SJSA1 (cell line): ENCODE results near the gene ESAM. TPM values are rescaled to one million over a fixed set of nuclear protein-coding genes. Genes with fewer than 3 reads are reported as not detected.

ENCODE experiments used
- DNase-seq, 2 experiments: peaks; one replicate each; pipeline ENCODE4 v3.0.0-alpha.2; 2015 to 2020; ENCODE audit warnings: low spot score in 2 of 2, low read depth in 1 of 2
- H3K27ac ChIP-seq: fragments of 250-450 bp; sonication (Bioruptor Pico); 2 replicates; pipeline ENCODE4 v1.5.1; 2020; ENCODE audit warnings: mild to moderate bottlenecking, moderate library complexity
- H3K27me3 ChIP-seq: fragments of 250-450 bp; sonication (Bioruptor Pico); replicated peaks from 2 replicates; pipeline ENCODE4 v1.5.1; 2020; ENCODE audit warnings: mild to moderate bottlenecking, moderate library complexity
- H3K36me3 ChIP-seq: fragments of 250-450 bp; sonication (Bioruptor Pico); 2 replicates; pipeline ENCODE4 v1.5.1; 2020; ENCODE audit warnings: mild to moderate bottlenecking
- H3K4me1 ChIP-seq: fragments of 250-450 bp; sonication (Bioruptor Pico); replicated peaks from 2 replicates; pipeline ENCODE4 v1.6.1; 2021; ENCODE audit warnings: mild to moderate bottlenecking
- H3K4me3 ChIP-seq: fragments of 250-450 bp; sonication (Bioruptor Pico); 2 replicates; pipeline ENCODE4 v1.5.1; 2020; ENCODE audit warnings: mild to moderate bottlenecking
- H3K9me3 ChIP-seq: fragments of 250-450 bp; sonication (Bioruptor Pico); replicated peaks from 2 replicates; pipeline ENCODE4 v1.5.1; 2020; ENCODE audit warnings: mild to moderate bottlenecking
- total RNA-seq: library from RNA; depleted of rRNA; stranded (reverse); fragments of >200 nt; shearing (Covaris generic); gene quantifications from 2 replicates; pipeline ENCODE4 v1.2.3, GENCODE V29; 2014

ESAM gene
- total RNA-seq, 1 experiment from 2014 or later, result 0.18 TPM

DNA sequence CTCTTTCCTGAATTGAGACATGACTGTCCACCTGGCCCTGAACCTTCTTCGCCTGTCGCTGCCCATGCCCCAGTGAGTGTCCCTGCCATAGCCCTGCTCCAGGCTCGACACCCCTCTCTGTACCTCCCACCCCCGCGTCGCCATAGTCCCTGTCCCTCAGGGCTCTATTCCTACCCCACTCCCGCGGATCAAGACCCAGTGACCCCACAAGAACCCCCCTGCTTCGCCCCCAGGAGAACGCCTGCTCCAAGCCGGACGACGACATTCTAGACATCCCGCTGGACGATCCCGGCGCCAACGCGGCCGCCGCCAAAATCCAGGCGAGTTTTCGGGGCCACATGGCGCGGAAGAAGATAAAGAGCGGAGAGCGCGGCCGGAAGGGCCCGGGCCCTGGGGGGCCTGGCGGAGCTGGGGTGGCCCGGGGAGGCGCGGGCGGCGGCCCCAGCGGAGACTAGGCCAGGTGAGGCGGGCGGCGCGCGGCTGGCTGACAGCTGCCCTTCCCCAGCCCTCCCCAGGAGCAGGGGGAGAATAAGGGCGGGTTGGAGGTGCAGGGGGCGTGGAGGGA, 16.7 kb downstream of the ESAM start:
- DNase-seq, result no peak
- H3K36me3 ChIP-seq, result no peaks in the 10 kb centered on the region
- H3K27me3 ChIP-seq, result no peaks in the 10 kb centered on the region
- peaks cover 23% of the 10 kb centered on the region for H3K4me1 ChIP-seq
- no peaks in the 10 kb centered on the region for H3K9me3 ChIP-seq
- H3K27ac ChIP-seq, result no peak overlapping the region
- H3K4me3 ChIP-seq, result no peak overlapping the region

DNA sequence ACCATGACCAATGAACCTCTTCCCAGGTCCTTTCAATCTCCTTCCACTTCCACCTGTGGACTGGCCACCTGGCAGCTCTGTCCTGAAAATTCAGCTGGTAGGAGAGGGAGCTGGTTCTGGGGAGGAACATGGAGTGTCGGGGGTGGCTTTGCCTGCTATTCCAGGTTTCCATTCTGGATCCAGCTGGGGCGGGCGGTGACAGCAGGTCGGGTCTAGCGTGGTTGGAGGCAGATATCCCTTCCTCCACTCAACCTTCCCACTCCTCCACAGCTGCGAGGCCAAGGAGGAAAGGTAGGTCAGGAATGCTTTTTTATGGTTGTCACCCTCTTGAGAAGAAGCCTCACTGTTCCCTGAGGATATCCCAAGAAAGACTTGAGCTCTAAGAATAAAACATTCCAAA, 19.0 kb downstream of the ESAM start:
- no peaks in the 10 kb centered on the region for H3K9me3 ChIP-seq
- H3K27ac ChIP-seq, result no peak overlapping the region
- H3K4me1 ChIP-seq, result peaks cover 15% of the 10 kb centered on the region
- H3K36me3 ChIP-seq, result no peaks in the 10 kb centered on the region
- no peaks in the 10 kb centered on the region for H3K27me3 ChIP-seq
- no peak for DNase-seq
- H3K4me3 ChIP-seq, result no peak overlapping the region

DNA sequence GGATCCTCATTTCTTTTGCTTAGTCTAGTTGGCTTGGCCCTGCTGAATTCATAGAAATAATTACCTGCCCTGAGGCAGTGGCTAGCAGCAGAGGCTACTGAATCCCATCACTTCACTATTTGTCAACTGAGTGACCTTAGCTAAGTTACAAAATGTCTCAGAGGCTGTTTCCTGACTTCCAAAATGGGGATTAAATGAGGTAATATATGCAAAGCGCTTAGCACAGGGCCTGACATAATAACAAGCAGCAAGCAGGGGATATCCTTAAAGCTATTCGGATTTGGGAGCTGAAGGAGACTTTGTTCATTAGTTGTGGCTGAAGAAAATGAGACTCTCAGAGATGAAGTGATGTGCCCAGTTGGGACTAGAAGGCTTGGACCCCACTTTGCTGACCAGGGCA, 19.5 kb downstream of the ESAM start:
- H3K27me3 ChIP-seq, result no peaks in the 10 kb centered on the region
- no peak for DNase-seq
- no peaks in the 10 kb centered on the region for H3K36me3 ChIP-seq
- H3K4me3 ChIP-seq, result no peak overlapping the region
- peaks cover 13% of the 10 kb centered on the region for H3K4me1 ChIP-seq
- no peaks in the 10 kb centered on the region for H3K9me3 ChIP-seq
- H3K27ac ChIP-seq, result no peak overlapping the region

DNA sequence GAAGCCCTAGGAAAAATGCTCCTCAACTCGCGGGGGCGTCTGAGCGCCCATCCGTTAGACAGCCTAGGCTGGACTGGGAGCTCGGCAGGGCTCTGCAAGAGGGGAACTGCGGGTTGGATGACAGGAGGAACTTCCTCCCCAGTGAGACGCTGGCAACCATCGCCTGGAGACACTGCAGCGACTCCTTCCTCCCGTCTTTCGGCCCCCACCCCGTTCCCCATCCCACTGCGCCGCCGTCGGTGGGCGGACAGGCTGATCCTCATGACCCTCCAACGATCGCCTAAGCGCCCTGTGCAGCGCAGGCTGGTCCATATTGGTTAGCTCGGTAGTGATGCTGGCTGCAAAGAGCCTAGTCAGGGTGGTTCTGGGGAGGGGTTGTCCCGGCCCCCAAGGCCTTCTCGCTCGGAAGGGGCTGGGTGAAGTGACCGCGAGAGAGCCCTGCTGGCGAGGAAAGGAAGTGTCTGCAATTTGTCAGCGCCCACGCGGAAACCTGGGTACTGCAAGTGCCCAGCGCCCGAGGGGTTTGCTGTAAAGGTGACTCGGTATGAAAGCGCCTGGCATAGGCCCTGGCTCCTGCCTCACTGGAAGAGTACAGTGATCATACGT, 21.7 kb downstream of the ESAM start:
- Histone ChIP-seq H3K4me1 (peaks cover 3% of the 10 kb centered on the region), H3K36me3 (no peaks in the 10 kb centered on the region), H3K9me3 (no peaks in the 10 kb centered on the region), H3K27ac (no peak overlapping the region), H3K4me3 (peak overlapping the region; percentile 48), H3K27me3 (no peaks in the 10 kb centered on the region)
- DNase-seq, result peak in 1 of 2 experiments; percentile 34

DNA sequence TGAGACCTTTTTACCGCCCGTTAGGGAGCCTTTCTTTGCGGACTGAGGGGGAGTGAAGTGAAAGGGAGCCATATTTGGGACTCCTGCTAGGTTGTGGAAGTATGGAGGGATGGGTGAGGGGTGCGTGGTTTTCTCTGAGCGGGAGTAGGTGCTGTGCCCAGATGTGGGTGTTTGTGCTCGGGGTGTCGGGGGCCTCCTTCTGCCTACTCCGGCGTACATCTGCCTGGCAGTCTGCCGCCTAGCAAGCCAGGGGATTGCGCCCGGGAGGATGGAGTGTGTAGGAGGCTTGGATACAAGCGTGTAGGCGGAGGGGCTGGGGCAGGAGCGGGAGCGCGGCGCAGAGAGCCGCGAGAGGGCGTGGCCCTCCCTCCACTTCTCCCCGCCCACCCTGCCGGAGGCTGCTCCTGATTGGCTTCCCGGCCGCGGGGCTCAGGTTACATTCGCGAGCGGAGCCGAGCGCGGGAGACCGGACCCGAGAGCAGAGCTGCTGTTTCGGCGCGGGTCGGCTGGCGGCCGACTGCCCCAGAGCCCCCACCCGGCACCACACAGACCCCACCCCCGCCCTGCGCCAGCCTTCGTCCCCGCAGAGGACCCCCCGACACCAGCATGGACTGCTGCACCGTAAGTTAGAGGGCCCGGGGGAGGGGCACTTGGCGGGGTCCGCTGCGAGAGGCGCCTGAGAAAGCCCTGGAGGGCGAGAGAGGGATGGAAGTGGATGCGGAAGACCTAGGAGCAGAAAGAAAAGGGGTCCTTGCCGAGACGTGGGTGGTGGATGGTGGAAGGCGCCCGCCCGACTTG, 22.4 kb downstream of the ESAM start, which contains the start of gene NRGN:
Gene NRGN, plus strand, starts transcription at position 464 of the 798 bp plus-strand sequence. Its CDS starts 143 bp downstream, at position 607.
- peaks cover 3% of the 10 kb centered on the region for H3K4me1 ChIP-seq
- peak; percentile 57 to 81 for DNase-seq
- no peaks in the 10 kb centered on the region for H3K27me3 ChIP-seq
- no peak within 1 kb of the TSS for H3K27ac ChIP-seq
- peak within 1 kb of the TSS; percentile 48 for H3K4me3 ChIP-seq
- H3K36me3 ChIP-seq, result no peaks in the 10 kb centered on the region
- H3K9me3 ChIP-seq, result no peaks in the 10 kb centered on the region

DNA sequence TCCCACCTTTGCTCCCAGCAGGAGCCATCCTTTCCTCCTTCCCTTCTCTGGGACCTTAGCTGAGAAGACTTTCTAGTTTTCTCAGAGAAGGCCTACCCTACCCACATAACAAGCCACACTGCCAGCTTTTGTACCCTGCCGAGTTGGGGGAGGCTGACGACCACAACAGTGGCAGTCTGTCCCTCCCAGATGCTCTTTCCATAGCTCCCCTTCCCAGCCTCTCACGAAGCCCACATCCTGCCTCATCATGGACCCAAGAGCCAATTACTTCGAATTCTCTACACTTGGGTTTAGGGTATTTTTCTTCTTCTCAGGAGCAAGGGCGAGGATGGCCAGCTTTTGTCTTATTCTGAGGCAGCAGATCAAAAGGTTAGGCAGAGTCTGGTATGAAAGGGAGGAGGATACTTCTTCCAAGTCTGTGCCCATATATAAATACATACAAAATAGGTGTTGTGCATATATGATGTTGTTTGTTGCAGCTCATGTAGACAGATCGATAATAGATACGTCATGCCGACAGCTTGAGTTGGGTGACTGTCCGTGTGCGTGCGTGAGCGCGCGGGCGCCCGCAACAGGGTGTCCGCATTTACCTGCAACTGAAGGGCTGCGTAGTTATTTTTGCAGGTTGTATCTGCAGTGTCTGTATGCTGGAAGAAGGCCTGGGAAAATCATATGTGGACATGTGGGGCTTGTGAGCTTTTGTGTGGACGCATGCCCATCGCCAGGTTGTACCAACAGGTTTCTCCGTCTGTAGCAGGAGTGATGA, 23.2 kb downstream of the ESAM start:
- Histone ChIP-seq H3K36me3 (no peaks in the 10 kb centered on the region), H3K4me3 (no peak overlapping the region), H3K4me1 (peaks cover 3% of the 10 kb centered on the region), H3K27me3 (no peaks in the 10 kb centered on the region), H3K9me3 (no peaks in the 10 kb centered on the region), H3K27ac (no peak overlapping the region)
- no peak for DNase-seq

DNA sequence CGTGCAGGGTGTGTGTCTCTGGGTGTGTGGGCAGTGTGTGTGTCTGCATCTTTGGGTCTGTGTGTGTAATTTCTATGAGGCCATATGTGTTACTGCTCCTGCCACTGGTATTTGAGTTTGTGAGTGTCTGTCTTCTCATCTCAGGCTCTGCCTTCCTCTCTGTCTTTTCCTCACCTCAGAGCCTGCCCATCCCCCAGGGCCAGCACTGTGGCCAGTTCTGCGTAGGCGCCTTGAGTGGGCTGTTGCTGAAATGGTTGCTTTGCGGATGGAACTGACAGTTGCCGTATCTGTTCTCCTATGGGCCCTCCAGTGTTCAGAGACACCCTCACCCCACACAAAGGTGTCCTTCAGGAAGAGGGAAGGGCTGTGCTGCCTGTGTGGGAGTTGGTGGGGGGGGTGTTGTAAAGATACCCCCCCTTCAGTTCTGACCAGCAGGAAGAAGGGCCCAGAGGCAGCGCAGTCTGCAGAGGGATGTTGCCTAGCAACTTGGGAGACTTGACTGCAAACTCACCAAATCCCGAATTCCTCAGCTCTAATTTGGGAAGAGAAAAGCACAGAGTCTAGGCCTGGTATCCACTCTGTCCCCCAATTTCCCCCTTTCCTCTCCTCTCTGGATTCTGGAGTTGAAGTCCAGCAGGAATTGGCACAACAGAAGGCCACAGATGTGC, 24.3 kb downstream of the ESAM start:
- Histone ChIP-seq H3K27me3 (no peaks in the 10 kb centered on the region), H3K4me1 (peaks cover 3% of the 10 kb centered on the region), H3K9me3 (no peaks in the 10 kb centered on the region), H3K27ac (no peak overlapping the region), H3K36me3 (no peaks in the 10 kb centered on the region), H3K4me3 (no peak overlapping the region)
- no peak for DNase-seq

DNA sequence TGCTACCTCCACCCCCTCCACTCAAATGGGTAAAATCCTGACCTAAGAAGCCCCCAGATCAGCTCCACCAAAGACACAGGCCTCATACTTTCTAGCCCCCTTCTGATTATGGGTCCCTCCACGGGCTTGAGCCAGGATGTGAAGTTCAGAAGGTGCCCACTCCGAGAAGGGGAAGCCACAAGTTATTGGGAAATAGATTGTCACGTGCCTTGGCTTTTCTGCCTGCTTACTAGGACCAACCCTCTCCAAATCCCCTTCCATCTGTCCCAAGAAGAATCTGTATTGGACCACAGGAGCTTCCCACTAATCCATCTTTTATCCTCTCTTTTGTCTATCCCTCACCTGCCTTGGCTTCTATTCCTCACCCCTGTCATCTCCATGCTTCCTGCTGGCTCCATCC, 25.4 kb downstream of the ESAM start:
- Histone ChIP-seq H3K36me3 (no peaks in the 10 kb centered on the region), H3K9me3 (no peaks in the 10 kb centered on the region), H3K27me3 (no peaks in the 10 kb centered on the region)

DNA sequence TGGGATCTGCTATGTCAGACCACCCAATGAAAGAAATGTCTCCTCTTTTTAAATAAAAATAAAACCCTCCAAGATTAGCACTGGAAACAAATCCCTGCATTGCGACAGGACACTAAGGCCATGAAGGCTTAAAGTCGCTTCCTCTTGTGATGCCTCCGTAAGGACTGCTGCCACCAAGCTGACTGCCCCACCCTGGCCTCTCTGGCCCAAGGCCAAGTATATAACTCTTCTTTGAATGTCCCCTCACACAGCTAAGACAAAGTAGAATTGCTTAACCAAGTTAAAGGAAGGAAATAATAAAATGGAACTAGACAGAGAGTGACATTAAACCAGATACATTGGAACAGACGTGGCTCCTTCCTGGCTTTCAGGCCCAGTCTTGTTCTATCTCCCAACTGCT, 29.9 kb downstream of the ESAM start:
- DNase-seq, result no peak
- Histone ChIP-seq H3K4me1 (no peaks in the 10 kb centered on the region), H3K36me3 (no peaks in the 10 kb centered on the region), H3K27me3 (no peaks in the 10 kb centered on the region), H3K27ac (no peak overlapping the region), H3K9me3 (no peaks in the 10 kb centered on the region), H3K4me3 (no peak overlapping the region)

More for the DNA sequence above, 25.4 kb downstream of the ESAM start:
- Histone ChIP-seq H3K4me3 (no peak overlapping the region), H3K27ac (no peak overlapping the region), H3K4me1 (peaks cover 3% of the 10 kb centered on the region)
- no peak for DNase-seq

DNA sequence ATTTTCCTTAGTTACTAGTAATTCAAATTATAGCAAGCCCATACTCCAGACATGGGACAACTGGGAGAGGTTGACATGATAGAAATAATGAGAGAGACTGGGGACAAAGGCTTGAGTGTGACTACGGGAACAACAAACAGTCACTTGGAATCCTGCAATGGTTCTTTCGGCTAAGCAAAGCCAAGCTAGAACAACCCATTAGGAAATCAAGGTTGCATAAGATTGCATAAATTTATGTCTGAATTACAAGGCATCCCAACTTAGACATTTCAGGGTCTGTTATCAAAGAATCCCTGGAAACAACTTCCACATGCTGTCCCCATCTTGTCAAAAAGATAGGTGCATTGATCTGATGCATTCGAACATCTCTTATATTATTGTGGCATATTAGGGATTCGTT, 32.5 kb downstream of the ESAM start:
- H3K9me3 ChIP-seq, result no peaks in the 10 kb centered on the region
- H3K4me3 ChIP-seq, result no peak overlapping the region
- no peaks in the 10 kb centered on the region for H3K4me1 ChIP-seq
- no peak overlapping the region for H3K27ac ChIP-seq
- H3K36me3 ChIP-seq, result no peaks in the 10 kb centered on the region
- no peak for DNase-seq
- H3K27me3 ChIP-seq, result no peaks in the 10 kb centered on the region

DNA sequence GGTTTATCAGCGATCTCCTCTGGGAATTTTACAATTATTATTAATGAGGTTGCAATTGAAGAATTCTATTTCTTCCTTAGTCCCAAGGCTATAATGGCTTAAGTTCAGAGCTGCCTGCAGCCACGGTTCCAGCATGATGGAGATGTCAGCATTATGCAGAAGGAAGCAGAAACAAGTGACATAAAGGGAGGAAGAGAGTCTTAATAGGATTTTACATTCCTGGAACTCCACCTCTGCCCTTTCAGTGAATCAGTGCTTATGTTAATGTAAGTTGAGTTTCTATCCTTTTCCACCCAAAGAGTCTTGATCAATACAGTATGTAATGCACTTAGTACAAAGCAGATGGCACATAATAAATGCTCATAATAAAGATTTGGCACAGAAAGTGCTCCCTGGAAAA, 34.0 kb downstream of the ESAM start:
- Histone ChIP-seq H3K9me3 (no peaks in the 10 kb centered on the region), H3K4me3 (no peak overlapping the region), H3K36me3 (no peaks in the 10 kb centered on the region), H3K27ac (no peak overlapping the region), H3K4me1 (no peaks in the 10 kb centered on the region), H3K27me3 (no peaks in the 10 kb centered on the region)
- no peak for DNase-seq

DNA sequence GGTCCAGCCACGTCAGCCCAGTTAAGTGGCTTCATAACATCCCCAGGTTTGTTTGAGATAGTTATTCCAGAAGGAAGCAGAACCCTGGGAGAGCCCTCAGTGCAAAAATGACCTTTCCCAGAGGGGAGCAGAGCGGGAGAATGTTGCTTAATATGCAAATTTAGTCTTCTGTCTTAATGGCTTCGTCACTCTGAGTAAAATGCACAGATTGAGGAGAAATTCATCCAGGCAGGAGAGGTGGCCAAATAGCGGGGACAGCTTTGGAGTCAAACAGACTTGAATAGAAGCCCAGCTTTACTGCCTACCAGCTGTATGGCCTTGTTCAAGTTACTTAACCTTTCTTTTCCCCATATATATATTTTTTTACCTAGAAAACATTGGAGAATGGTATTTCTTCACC, 34.6 kb downstream of the ESAM start:
- H3K36me3 ChIP-seq, result no peaks in the 10 kb centered on the region
- H3K9me3 ChIP-seq, result no peaks in the 10 kb centered on the region
- no peak for DNase-seq
- H3K4me3 ChIP-seq, result no peak overlapping the region
- no peak overlapping the region for H3K27ac ChIP-seq
- H3K27me3 ChIP-seq, result no peaks in the 10 kb centered on the region
- H3K4me1 ChIP-seq, result no peaks in the 10 kb centered on the region

DNA sequence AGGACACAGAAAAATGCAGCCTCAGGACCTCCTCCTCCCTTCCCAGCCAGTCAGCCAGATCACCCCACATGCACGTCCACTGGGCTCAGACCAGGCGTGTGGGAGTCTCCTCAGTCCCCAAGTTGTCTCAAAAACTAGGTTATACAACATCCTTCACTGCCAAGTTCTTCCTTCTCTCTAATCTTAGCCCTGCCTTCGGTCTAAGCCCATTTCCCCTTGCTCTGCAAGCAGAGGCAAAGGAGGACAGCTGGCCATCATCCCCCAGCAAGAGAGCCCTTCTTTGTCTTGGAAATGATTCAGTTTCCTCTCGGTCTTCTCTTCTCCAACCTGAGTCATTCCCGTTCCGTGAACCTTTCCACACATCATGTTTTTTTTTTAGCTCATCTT, 36.4 kb downstream of the ESAM start:
- Histone ChIP-seq H3K27ac (no peak overlapping the region), H3K27me3 (no peaks in the 10 kb centered on the region)

More for the DNA sequence above, 36.4 kb downstream of the ESAM start:
- Histone ChIP-seq H3K9me3 (no peaks in the 10 kb centered on the region), H3K4me3 (no peak overlapping the region), H3K4me1 (no peaks in the 10 kb centered on the region), H3K36me3 (no peaks in the 10 kb centered on the region)
- no peak for DNase-seq
